ENCODE measurements around the gene WASF3.

Gene WASF3

DNA sequence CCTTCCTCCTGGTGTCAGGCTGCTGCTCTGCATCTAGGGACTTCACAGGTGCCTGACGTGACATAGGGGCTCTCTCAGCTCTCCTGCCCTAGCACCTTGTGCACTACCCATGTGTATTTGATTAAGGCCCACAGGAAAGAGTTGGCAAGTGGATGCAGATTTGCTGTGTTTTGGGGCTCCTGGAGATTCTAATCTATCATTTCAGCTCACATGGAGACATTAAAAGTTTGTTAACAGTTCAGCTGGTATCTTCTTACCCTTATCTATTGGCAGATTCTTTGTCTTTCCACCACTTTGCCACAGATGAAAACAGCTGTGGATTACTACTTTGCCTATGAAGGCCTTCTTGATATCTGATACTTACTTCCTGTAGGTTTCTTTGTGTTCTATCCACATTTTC is 41.9 kb downstream of the WASF3 start:
- peaks cover 9% of the 10 kb centered on the region for H3K36me3 ChIP-seq
- peaks cover 7% of the 10 kb centered on the region for H3K9me3 ChIP-seq (ENCODE audit: severe bottlenecking)
- H3K4me3 ChIP-seq (ENCODE audit: low read depth, low read length), result no peak overlapping the region
- H3K27me3 ChIP-seq (ENCODE audit: insufficient read depth, low read depth, severe bottlenecking), result no peaks in the 10 kb centered on the region
- H3K27ac ChIP-seq, result peak overlapping the region; percentile 48
- TF ChIP-seq CTCF (IDR thresholded peaks at IDR 0.05; ENCODE audit: low read depth, low read length), result no peak
- DNase-seq, result no peak

DNA sequence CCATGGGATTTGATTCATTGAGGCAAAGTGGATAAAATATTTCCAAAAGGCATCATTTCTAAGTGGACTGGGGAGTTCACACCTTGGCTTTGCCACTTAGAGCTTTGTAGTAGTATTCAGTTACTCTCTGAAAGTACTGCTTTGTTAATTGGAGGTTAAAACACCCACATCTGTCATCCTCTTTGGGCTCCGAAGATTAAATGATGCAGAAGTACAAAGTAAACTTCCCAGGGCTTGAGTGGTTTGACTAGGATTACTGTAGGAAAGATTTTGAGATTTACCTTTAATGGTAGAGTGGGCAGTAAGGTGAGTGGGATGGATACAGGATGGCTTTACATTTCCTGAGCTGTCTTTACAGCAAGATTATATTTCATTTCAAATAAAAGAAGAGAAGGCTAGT is 42.4 kb downstream of the WASF3 start:
- peak; percentile 29 for DNase-seq
- H3K27ac ChIP-seq, result peak overlapping the region; percentile 48
- peaks cover 9% of the 10 kb centered on the region; the same call in 1 of the 2 replicates for H3K36me3 ChIP-seq
- H3K27me3 ChIP-seq (ENCODE audit: insufficient read depth, low read depth, severe bottlenecking), result no peaks in the 10 kb centered on the region
- peaks cover 7% of the 10 kb centered on the region for H3K9me3 ChIP-seq (ENCODE audit: severe bottlenecking)
- no peak for TF ChIP-seq CTCF (IDR thresholded peaks at IDR 0.05; ENCODE audit: low read depth, low read length)
- H3K4me3 ChIP-seq (ENCODE audit: low read depth, low read length), result no peak overlapping the region

GRCh38 chr13:26600343-26600742 is 42.9 kb downstream of the WASF3 start:
- H3K9me3 ChIP-seq (ENCODE audit: severe bottlenecking), result peaks cover 7% of the 10 kb centered on the region
- H3K36me3 ChIP-seq, result peaks cover 8% of the 10 kb centered on the region; the same call in 1 of the 2 replicates
- DNase-seq, result peak; percentile 38

GRCh38 chr13:26601669-26602068 is 44.2 kb downstream of the WASF3 start:
- Histone ChIP-seq H3K27ac (no peak overlapping the region; the same call in 1 of the 2 replicates), H3K36me3 (0 out of 2 replicates have a peak, but pooled peaks cover 4% of the 10 kb centered on the region), H3K27me3 (ENCODE audit: insufficient read depth, low read depth, severe bottlenecking) (no peaks in the 10 kb centered on the region), H3K4me3 (ENCODE audit: low read depth, low read length) (no peak overlapping the region), H3K9me3 (ENCODE audit: severe bottlenecking) (peaks cover 3% of the 10 kb centered on the region)
- no peak for DNase-seq
- peak; percentile 56 for TF ChIP-seq CTCF (IDR thresholded peaks at IDR 0.05; ENCODE audit: low read depth, low read length)

More at GRCh38 chr13:26600343-26600742, 42.9 kb downstream of the WASF3 start:
- H3K4me3 ChIP-seq (ENCODE audit: low read depth, low read length), result no peak overlapping the region
- H3K27me3 ChIP-seq (ENCODE audit: insufficient read depth, low read depth, severe bottlenecking), result no peaks in the 10 kb centered on the region
- TF ChIP-seq CTCF (IDR thresholded peaks at IDR 0.05; ENCODE audit: low read depth, low read length), result no peak
- H3K27ac ChIP-seq, result peak overlapping the region; percentile 48

GRCh38 chr13:26602783-26603182 is 45.3 kb downstream of the WASF3 start:
- H3K27me3 ChIP-seq (ENCODE audit: insufficient read depth, low read depth, severe bottlenecking), result no peaks in the 10 kb centered on the region
- no peak for TF ChIP-seq CTCF (IDR thresholded peaks at IDR 0.05; ENCODE audit: low read depth, low read length)
- no peak overlapping the region for H3K27ac ChIP-seq
- DNase-seq, result no peak
- no peak overlapping the region for H3K4me3 ChIP-seq (ENCODE audit: low read depth, low read length)
- no peaks in the 10 kb centered on the region for H3K9me3 ChIP-seq (ENCODE audit: severe bottlenecking)
- H3K36me3 ChIP-seq, result no peaks in the 10 kb centered on the region

All from WERI-Rb-1 (cell line).